Measurements from ENCODE around the gene GPX5. TPM values are rescaled to one million over a fixed set of nuclear protein-coding genes. Genes with fewer than 3 reads are reported as not detected.

GPX5 gene
- total RNA-seq (not detected), polyA plus RNA-seq (not detected)

GRCh38 chr6:28525496-28526039 is at the start of gene GPX5:
GPX5 (plus strand) TSS chr6:28525881; CDS start chr6:28526014, 133 bp downstream.
- TF ChIP-seq CTCF (IDR thresholded peaks at IDR 0.05) (no peak), POLR2AphosphoS5 (IDR thresholded peaks at IDR 0.05) (no peak)
- Histone ChIP-seq H3K36me3 (no peaks in the 10 kb centered on the region), H3K27me3 (peaks cover 0 to 6% (median 0%) of the 10 kb centered on the region in 3 donors), H3K4me1 (no peaks in the 10 kb centered on the region), H3K4me3 (no peak within 1 kb of the TSS), H3K9me3 (no peaks in the 10 kb centered on the region), H3K27ac (no peak within 1 kb of the TSS)
- WGBS, 2 donors = 52 to 75% methylated on average over 10 of the region's 10 CpGs
- DNase-seq = no peak
- intact Hi-C loops (cut with DNase I) = no loop called here

GRCh38 chr6:28478518-28478917 is 47.2 kb upstream of the GPX5 start:
- H3K27me3 ChIP-seq = peaks cover 0 to 40% (median 6%) of the 10 kb centered on the region in 3 donors
- no peak for DNase-seq

GRCh38 chr6:28480253-28480932 is 45.3 kb upstream of the GPX5 start:
- TF ChIP-seq CTCF (IDR thresholded peaks at IDR 0.05) = no peak
- no peak for TF ChIP-seq POLR2A (IDR thresholded peaks at IDR 0.05)
- TF ChIP-seq EP300 (IDR thresholded peaks at IDR 0.05) = no peak
- TF ChIP-seq POLR2AphosphoS5 (IDR thresholded peaks at IDR 0.05) = no peak
- Histone ChIP-seq H3K4me3 (no peak overlapping the region), H3K4me1 (no peaks in the 10 kb centered on the region), H3K9me3 (no peaks in the 10 kb centered on the region), H3K27me3 (peaks cover 0 to 30% (median 6%) of the 10 kb centered on the region in 3 donors), H3K36me3 (no peaks in the 10 kb centered on the region), H3K27ac (no peak overlapping the region)
- 65 to 72% methylated on average over 9 of the region's 9 CpGs for WGBS, 2 donors
- intact Hi-C loops (cut with DNase I) = no loop called here
- no peak for DNase-seq

More at GRCh38 chr6:28478518-28478917, 47.2 kb upstream of the GPX5 start:
- TF ChIP-seq POLR2AphosphoS5 (IDR thresholded peaks at IDR 0.05) (no peak), POLR2A (IDR thresholded peaks at IDR 0.05) (no peak), EP300 (IDR thresholded peaks at IDR 0.05) (no peak), CTCF (IDR thresholded peaks at IDR 0.05) (no peak)
- H3K27ac ChIP-seq = no peak overlapping the region
- no peak overlapping the region for H3K4me3 ChIP-seq
- no peaks in the 10 kb centered on the region for H3K4me1 ChIP-seq
- no peaks in the 10 kb centered on the region for H3K9me3 ChIP-seq
- WGBS, 2 donors = 62 to 71% methylated on average over 12 of the region's 12 CpGs
- no peaks in the 10 kb centered on the region for H3K36me3 ChIP-seq
- intact Hi-C loops (cut with DNase I) = no loop called here

GRCh38 chr6:28485482-28485881 is 40.2 kb upstream of the GPX5 start:
- DNase-seq = no peak
- WGBS, 2 donors = 91 to 92% methylated on average over 3 of the region's 3 CpGs
- intact Hi-C loops (cut with DNase I) = no loop called here
- H3K27ac ChIP-seq = no peak overlapping the region
- peaks cover 0 to 8% (median 0%) of the 10 kb centered on the region in 4 donors for H3K4me1 ChIP-seq
- no peaks in the 10 kb centered on the region for H3K36me3 ChIP-seq
- peaks cover 6 to 41% (median 10%) of the 10 kb centered on the region in 3 donors for H3K27me3 ChIP-seq
- H3K4me3 ChIP-seq = no peak overlapping the region
- no peak for TF ChIP-seq POLR2AphosphoS5 (IDR thresholded peaks at IDR 0.05)
- no peak for TF ChIP-seq EP300 (IDR thresholded peaks at IDR 0.05)
- no peak for TF ChIP-seq POLR2A (IDR thresholded peaks at IDR 0.05)
- TF ChIP-seq CTCF (IDR thresholded peaks at IDR 0.05) = no peak
- H3K9me3 ChIP-seq = no peaks in the 10 kb centered on the region
